ENCODE measurements around the gene GK. TPM values are rescaled to one million over a fixed set of nuclear protein-coding genes. Genes with fewer than 3 reads are reported as not detected.

Gene GK
- polyA plus RNA-seq, 1 experiment: 31.4 TPM

DNA sequence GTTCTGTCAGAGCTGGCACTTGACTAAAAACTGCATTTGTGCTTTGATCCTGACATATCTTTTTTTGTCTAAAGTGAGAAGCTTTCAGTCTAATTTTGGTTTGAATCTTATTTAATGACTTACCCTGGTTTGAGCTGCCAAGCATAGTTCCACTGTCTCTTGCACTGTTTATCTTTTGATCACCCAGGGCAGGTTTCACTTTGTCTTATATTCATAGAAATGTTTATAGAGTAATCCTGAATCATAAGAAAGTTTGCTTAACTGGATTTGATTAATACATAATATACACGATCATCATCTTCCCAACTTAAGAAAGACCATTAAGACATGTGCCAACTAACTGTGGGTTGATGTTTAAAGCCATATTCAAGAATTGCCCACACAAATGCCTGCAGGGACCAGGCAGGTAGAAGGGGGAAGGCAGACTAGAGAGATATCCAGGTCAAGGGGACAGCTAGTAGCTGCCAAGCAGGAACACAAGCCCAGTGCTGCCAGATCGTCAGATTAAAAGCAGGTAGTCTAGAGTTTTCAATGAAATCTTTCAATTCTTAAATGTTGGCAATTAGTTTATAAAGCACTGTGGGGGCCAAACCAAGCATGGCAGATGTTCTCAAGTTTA is 1.9 kb downstream of the GK start:
- TF ChIP-seq, protein P1, sequence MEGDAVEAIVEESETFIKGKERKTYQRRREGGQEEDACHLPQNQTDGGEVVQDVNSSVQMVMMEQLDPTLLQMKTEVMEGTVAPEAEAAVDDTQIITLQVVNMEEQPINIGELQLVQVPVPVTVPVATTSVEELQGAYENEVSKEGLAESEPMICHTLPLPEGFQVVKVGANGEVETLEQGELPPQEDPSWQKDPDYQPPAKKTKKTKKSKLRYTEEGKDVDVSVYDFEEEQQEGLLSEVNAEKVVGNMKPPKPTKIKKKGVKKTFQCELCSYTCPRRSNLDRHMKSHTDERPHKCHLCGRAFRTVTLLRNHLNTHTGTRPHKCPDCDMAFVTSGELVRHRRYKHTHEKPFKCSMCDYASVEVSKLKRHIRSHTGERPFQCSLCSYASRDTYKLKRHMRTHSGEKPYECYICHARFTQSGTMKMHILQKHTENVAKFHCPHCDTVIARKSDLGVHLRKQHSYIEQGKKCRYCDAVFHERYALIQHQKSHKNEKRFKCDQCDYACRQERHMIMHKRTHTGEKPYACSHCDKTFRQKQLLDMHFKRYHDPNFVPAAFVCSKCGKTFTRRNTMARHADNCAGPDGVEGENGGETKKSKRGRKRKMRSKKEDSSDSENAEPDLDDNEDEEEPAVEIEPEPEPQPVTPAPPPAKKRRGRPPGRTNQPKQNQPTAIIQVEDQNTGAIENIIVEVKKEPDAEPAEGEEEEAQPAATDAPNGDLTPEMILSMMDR (IDR thresholded peaks at IDR 0.05; ENCODE audit: low read depth, low read length): no peak
- Histone ChIP-seq H3K27ac (ENCODE audit: low read depth, low read length) (peak overlapping the region; percentile 52), H3K4me3 (ENCODE audit: low read depth, low read length) (peak overlapping the region; percentile 79), H3K27me3 (ENCODE audit: control insufficient read depth, insufficient read depth, low read length) (no peaks in the 10 kb centered on the region), H3K9me3 (ENCODE audit: control insufficient read depth, insufficient read depth, low read length) (no peaks in the 10 kb centered on the region)
- DNase-seq (ENCODE audit: low read depth, low spot score): no peak
- POLR2A ChIA-PET: no interaction called here
- CTCF ChIA-PET: interaction anchor here (1.7 kb wide), 1 partner anchor 20 kb away, joined by 8 read pairs; no protein-coding TSS in a partner anchor

DNA sequence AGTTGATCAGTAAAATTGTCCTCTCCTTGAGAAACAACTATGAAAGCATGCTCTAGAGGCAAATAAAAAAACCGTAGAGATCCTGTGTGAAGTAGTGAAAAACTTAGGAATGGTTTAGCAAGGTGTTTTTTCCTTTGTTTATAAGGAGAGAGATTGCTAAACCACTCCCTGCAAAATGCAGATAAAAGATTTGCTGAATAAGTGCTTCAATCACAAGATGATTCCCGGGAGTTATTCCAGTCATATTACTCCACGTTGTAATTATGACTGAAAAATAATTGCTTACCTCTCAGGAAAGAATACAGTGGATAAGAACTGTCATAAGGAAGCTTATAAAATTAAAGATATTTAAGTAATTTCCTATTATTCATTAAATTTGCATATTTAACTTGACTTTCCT is 2.8 kb downstream of the GK start:
- Histone ChIP-seq H3K27ac (ENCODE audit: low read depth, low read length) (no peak overlapping the region), H3K9me3 (ENCODE audit: control insufficient read depth, insufficient read depth, low read length) (no peaks in the 10 kb centered on the region), H3K27me3 (ENCODE audit: control insufficient read depth, insufficient read depth, low read length) (no peaks in the 10 kb centered on the region), H3K4me3 (ENCODE audit: low read depth, low read length) (no peak overlapping the region)
- DNase-seq (ENCODE audit: low read depth, low spot score): no peak
- TF ChIP-seq, protein P1 (IDR thresholded peaks at IDR 0.05; ENCODE audit: low read depth, low read length): no peak
- ChIA-PET CTCF (interaction anchor here (1.7 kb wide), 1 partner anchor 21 kb away, joined by 8 read pairs; no protein-coding TSS in a partner anchor), POLR2A (no interaction called here)

DNA sequence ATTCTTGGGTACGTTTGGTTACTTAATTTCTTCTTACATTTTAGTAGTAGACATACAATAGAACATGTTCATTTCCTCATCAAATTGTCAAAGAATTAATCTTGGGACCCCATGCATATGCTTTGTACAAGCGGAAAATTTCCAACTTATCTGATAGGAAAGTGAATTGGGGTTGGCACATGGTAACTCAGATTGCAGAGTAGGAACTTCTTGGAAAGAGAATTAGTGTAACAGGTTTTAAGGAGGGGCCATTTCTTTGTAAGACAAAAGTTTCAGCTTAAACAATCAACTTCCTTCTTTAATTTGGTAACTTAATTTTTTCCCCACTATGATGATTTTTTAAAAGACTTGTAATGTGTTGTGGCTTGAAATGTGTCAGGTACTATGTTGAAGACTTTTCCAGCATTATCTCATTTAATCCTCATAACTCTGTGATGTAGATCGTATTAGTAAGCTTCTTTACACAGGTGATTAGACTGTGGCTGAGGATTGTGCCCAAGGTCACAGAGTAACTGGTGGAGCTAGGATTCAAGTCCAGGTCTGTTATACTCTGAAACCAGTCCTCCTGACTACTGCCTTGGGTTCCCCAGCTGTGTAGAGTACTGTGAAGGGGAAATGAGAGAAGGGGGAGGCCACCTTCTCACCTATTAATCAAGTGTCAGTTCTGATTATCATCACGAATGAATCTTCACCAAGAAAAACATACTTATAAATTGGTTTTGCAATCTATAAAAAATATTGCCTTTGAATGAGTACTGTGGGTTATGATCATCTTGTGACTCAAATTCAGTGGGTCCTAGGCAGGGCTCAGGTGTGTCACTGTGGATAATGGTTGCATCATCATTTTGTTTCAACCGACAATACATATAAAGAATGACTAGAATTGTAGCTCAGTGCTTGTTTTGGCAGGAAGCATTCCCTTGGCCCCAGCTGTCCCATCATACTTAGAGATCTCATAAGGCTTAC is 4.3 kb downstream of the GK start:
- no peaks in the 10 kb centered on the region for H3K9me3 ChIP-seq (ENCODE audit: control insufficient read depth, insufficient read depth, low read length)
- peak overlapping the region; percentile 52 for H3K27ac ChIP-seq (ENCODE audit: low read depth, low read length)
- DNase-seq (ENCODE audit: low read depth, low spot score): no peak
- ChIA-PET POLR2A (no interaction called here), CTCF (no interaction called here)
- H3K4me3 ChIP-seq (ENCODE audit: low read depth, low read length): no peak overlapping the region
- no peaks in the 10 kb centered on the region for H3K27me3 ChIP-seq (ENCODE audit: control insufficient read depth, insufficient read depth, low read length)
- TF ChIP-seq, protein P1 (IDR thresholded peaks at IDR 0.05; ENCODE audit: low read depth, low read length): no peak

DNA sequence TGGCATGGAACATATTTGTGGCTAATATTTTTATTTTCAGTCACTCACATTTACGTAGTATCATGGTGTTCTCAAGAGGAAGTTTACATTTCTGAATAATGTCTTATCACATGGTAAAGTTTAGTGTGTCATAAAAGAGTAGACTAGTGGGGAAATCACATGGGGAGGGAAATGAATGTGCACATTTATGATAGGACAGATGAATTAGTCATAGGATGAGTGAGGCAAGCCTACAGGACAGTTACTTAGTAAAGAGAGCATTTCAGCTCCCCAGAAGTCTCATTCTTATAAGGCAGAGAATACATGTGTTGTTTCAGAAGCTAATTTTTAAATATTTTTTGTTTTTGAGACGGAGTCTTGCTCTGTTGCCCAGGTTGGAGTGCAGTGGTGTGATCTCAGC is 6.2 kb downstream of the GK start:
- Histone ChIP-seq H3K27ac (ENCODE audit: low read depth, low read length) (peak overlapping the region; percentile 80), H3K4me3 (ENCODE audit: low read depth, low read length) (no peak overlapping the region), H3K27me3 (ENCODE audit: control insufficient read depth, insufficient read depth, low read length) (no peaks in the 10 kb centered on the region), H3K9me3 (ENCODE audit: control insufficient read depth, insufficient read depth, low read length) (no peaks in the 10 kb centered on the region)
- CTCF ChIA-PET: interaction anchor here (0.6 to 2.5 kb wide), 2 partner anchors 89 to 156 kb away, joined by 3 to 8 read pairs; no protein-coding TSS in a partner anchor
- peak; percentile 70 for DNase-seq (ENCODE audit: low read depth, low spot score)
- POLR2A ChIA-PET: no interaction called here
- TF ChIP-seq, protein P1 (IDR thresholded peaks at IDR 0.05; ENCODE audit: low read depth, low read length): no peak

DNA sequence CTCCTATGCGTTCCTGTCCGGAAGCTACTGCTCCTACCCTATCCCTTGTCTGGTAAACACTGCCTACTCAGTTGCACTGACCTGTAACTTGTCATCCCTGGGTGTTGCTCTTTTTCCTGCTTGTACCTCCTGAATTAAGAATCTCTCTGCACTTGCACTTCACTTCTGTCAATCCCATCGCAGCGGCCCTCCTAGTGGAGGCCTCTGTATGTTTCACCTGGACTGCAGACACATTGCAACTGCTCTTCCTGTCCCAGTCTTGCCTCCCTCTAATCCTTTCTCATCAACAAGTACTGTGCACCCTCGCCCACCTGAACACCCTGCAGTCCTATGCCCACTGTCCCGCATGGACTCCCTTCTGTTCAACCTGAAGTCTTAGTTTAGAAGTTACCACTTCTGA is 8.0 kb downstream of the GK start:
- ChIA-PET POLR2A (no interaction called here), CTCF (no interaction called here)
- no peak overlapping the region for H3K27ac ChIP-seq (ENCODE audit: low read depth, low read length)
- H3K9me3 ChIP-seq (ENCODE audit: control insufficient read depth, insufficient read depth, low read length): no peaks in the 10 kb centered on the region
- DNase-seq (ENCODE audit: low read depth, low spot score): no peak
- H3K27me3 ChIP-seq (ENCODE audit: control insufficient read depth, insufficient read depth, low read length): no peaks in the 10 kb centered on the region
- TF ChIP-seq, protein P1 (IDR thresholded peaks at IDR 0.05; ENCODE audit: low read depth, low read length): no peak
- no peak overlapping the region for H3K4me3 ChIP-seq (ENCODE audit: low read depth, low read length)
